Ascending aorta (tissue), 2 donors: ENCODE data around the gene FRYL. TPM values are rescaled to one million over a fixed set of nuclear protein-coding genes. Genes with fewer than 3 reads are reported as not detected.
"Not testable (repeated sequence)": the region's sequence is repeated elsewhere in the genome, so short reads cannot be mapped to it uniquely, and the experiment has no call there.

Experiments
- DNase-seq, 2 donors: peaks; one replicate each; pipeline ENCODE4 v3.0.0-alpha.2; 2019; ENCODE audit warnings: low spot score in 2 of 2
- H3K27ac ChIP-seq, 2 donors: fragments of 200-600 bp; sonication (generic); one replicate each; pipeline ENCODE4 v1.5.1; 2016 to 2017; ENCODE audit warnings: mild to moderate bottlenecking in 1 of 2
- H3K27me3 ChIP-seq: fragments of 200-600 bp; sonication (generic); one replicate; pipeline ENCODE4 v1.5.1; 2017
- H3K36me3 ChIP-seq, 2 donors: fragments of 200-600 bp; sonication (generic); one replicate each; pipeline ENCODE4 v1.5.1; 2016
- H3K4me1 ChIP-seq, 2 donors: fragments of 200-600 bp; sonication (generic); one replicate each; pipeline ENCODE4 v1.5.1; 2016 to 2017; ENCODE audit warnings: mild to moderate bottlenecking in 1 of 2
- H3K4me3 ChIP-seq, 2 donors: fragments of 200-600 bp; sonication (generic); one replicate each; pipeline ENCODE4 v1.5.1; 2016 to 2017; ENCODE audit warnings: mild to moderate bottlenecking in 1 of 2
- H3K9me3 ChIP-seq, 2 donors: fragments of 200-600 bp; sonication (generic); one replicate each; pipeline ENCODE4 v1.5.1; 2016
- CTCF ChIP-seq, 3 experiments: fragments of 200-600 bp in 2 of 3; fragments of 450-650 bp in 1 of 3; sonication (generic) in 2 of 3; IDR thresholded peaks; one replicate each; pipeline ENCODE4 v1.5.1; 2016 to 2019; ENCODE audit warnings: antibody characterized with exemption in 3 of 3, mild to moderate bottlenecking in 1 of 3, moderate library complexity in 1 of 3
- intact Hi-C: fragments of 100-400 bp; cut with DNase I; formaldehyde crosslinking; loops from one replicate; pipeline ENCODE4 v1.15.1; 2023
- total RNA-seq: library from RNA; depleted of rRNA; stranded (reverse); fragments of >200 nt; gene quantifications from one replicate; pipeline ENCODE4 v1.1.0, GENCODE V29; 2016

The FRYL gene
- total RNA-seq, 1 donor from 2014 or later: 40.6 TPM

GRCh38 chr4:48772556-48772955, 7.5 kb downstream of the FRYL start:
- DNase-seq: no peak
- H3K9me3 ChIP-seq: no peaks in the 10 kb centered on the region
- no peaks in the 10 kb centered on the region for H3K36me3 ChIP-seq
- no peaks in the 10 kb centered on the region for H3K27me3 ChIP-seq
- intact Hi-C loops: no loop called here
- H3K27ac ChIP-seq: no peak overlapping the region
- no peak for TF ChIP-seq CTCF (IDR thresholded peaks at IDR 0.05)
- H3K4me3 ChIP-seq: no peak overlapping the region
- H3K4me1 ChIP-seq: peaks cover 0 to 13% of the 10 kb centered on the region in 2 donors

- intact Hi-C loops: no loop called here
- Histone ChIP-seq H3K27ac (no peak overlapping the region), H3K9me3 (no peaks in the 10 kb centered on the region), H3K27me3 (no peaks in the 10 kb centered on the region), H3K36me3 (no peaks in the 10 kb centered on the region), H3K4me3 (no peak overlapping the region), H3K4me1 (peaks cover 0 to 7% of the 10 kb centered on the region in 2 donors)
- no peak for TF ChIP-seq CTCF (IDR thresholded peaks at IDR 0.05)
- no peak for DNase-seq
Observed at GRCh38 chr4:48767055-48767929, 12.8 kb downstream of the FRYL start.

GRCh38 chr4:48766131-48766792, 13.8 kb downstream of the FRYL start:
- no peaks in the 10 kb centered on the region for H3K36me3 ChIP-seq
- H3K4me3 ChIP-seq: no peak overlapping the region
- no peak for TF ChIP-seq CTCF (IDR thresholded peaks at IDR 0.05)
- intact Hi-C loops: no loop called here
- H3K27me3 ChIP-seq: no peaks in the 10 kb centered on the region
- H3K9me3 ChIP-seq: no peaks in the 10 kb centered on the region
- no peak for DNase-seq
- H3K4me1 ChIP-seq: peaks cover 2 to 7% of the 10 kb centered on the region in 2 donors
- no peak overlapping the region for H3K27ac ChIP-seq

GRCh38 chr4:48762408-48762807, 17.7 kb downstream of the FRYL start:
- intact Hi-C loops: no loop called here
- no peaks in the 10 kb centered on the region for H3K27me3 ChIP-seq
- H3K36me3 ChIP-seq: no peaks in the 10 kb centered on the region
- H3K27ac ChIP-seq: no peak overlapping the region
- H3K4me3 ChIP-seq: no peak overlapping the region
- no peaks in the 10 kb centered on the region for H3K9me3 ChIP-seq
- DNase-seq: no peak
- no peak for TF ChIP-seq CTCF (IDR thresholded peaks at IDR 0.05)
- peaks cover 2 to 10% of the 10 kb centered on the region in 2 donors for H3K4me1 ChIP-seq

- no peaks in the 10 kb centered on the region for H3K9me3 ChIP-seq
- DNase-seq: no peak
- H3K27me3 ChIP-seq: no peaks in the 10 kb centered on the region
- H3K4me3 ChIP-seq: no peak overlapping the region
- H3K4me1 ChIP-seq: peaks cover 2 to 10% of the 10 kb centered on the region in 2 donors
- intact Hi-C loops: no loop called here
- no peak for TF ChIP-seq CTCF (IDR thresholded peaks at IDR 0.05)
- no peaks in the 10 kb centered on the region for H3K36me3 ChIP-seq
- H3K27ac ChIP-seq: no peak overlapping the region
Observed at GRCh38 chr4:48761286-48761685, 18.8 kb downstream of the FRYL start.

DNA sequence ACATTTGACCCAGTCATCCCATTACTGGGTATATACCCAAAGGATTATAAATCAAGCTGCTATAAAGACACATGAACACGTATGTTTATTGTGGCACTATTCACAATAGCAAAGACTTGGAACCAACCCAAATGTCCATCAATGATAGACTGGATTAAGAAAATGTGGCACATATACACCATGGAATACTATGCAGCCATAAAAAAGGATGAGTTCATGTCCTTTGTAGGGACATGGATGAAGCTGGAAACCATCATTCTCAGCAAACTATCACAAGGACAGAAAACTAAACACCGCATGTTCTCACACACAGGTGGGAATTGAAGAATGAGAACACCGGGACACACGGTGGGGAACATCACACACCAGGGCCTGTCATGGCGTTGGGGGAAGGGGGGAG, 21.4 kb downstream of the FRYL start:
- H3K9me3 ChIP-seq, DNase-seq, H3K4me1 ChIP-seq, H3K27ac ChIP-seq, H3K4me3 ChIP-seq, H3K27me3 ChIP-seq, intact Hi-C loops, H3K36me3 ChIP-seq: not testable (repeated sequence)
